Testis (tissue), 3 donors: Measurements from ENCODE around the gene TPPP2. TPM values are rescaled to one million over a fixed set of nuclear protein-coding genes. Genes with fewer than 3 reads are reported as not detected.

Experiments
- DNase-seq: peaks from one replicate; pipeline ENCODE4 v3.0.0-alpha.2; 2019
- H3K27ac ChIP-seq, 2 donors: fragments of 200-600 bp; sonication (generic); one replicate each; pipeline ENCODE4 v1.5.1; 2019
- H3K27me3 ChIP-seq: fragments of 200-600 bp; sonication (generic); one replicate; pipeline ENCODE4 v1.5.1; 2019
- H3K36me3 ChIP-seq: fragments of 200-600 bp; sonication (generic); one replicate; pipeline ENCODE4 v1.5.1; 2017; ENCODE audit warnings: low read depth; ENCODE audit errors: missing control alignments
- H3K4me1 ChIP-seq: fragments of 200-600 bp; sonication (generic); one replicate; pipeline ENCODE4 v1.5.1; 2019
- H3K4me3 ChIP-seq, 2 donors: fragments of 200-600 bp; sonication (generic); one replicate each; pipeline ENCODE4 v1.5.1; 2017 to 2019
- H3K9me3 ChIP-seq: fragments of 200-600 bp; sonication (generic); one replicate; pipeline ENCODE4 v1.5.1; 2017
- CTCF ChIP-seq, 3 experiments: fragments of 450-650 bp in 2 of 3; fragments of 200-600 bp in 1 of 3; sonication (generic) in 1 of 3; IDR thresholded peaks; one replicate each; pipeline ENCODE4 v1.5.1; 2016 to 2019; ENCODE audit warnings: antibody characterized with exemption in 3 of 3, mild to moderate bottlenecking in 2 of 3, moderate library complexity in 1 of 3
- POLR2A ChIP-seq: fragments of 450-650 bp; IDR thresholded peaks from one replicate; pipeline ENCODE4 v1.6.1; 2017; ENCODE audit warnings: antibody characterized with exemption, mild to moderate bottlenecking, moderate library complexity
- WGBS, 2 donors: methylation state at CpG; one replicate each; pipeline ENCODE4 v1.1.5; 2018; 5-methylcytosine and 5-hydroxymethylcytosine counted together
- intact Hi-C: fragments of 100-400 bp; cut with DNase I; formaldehyde crosslinking; loops from one replicate; pipeline ENCODE4 v1.15.1; 2023; ENCODE audit warnings: low total_unique reads
- polyA plus RNA-seq: library from polyadenylated mRNA; stranded (reverse); fragments of 350-450 nt; fragmentation: Illumina TruSeq; extraction: RNeasy Lipid Tissue Mini Kit (QIAGEN cat#74804); gene quantifications from one replicate; pipeline ENCODE4 v1.2.3, GENCODE V29; 2014; ENCODE audit warnings: low read depth, low replicate concordance; ENCODE audit not compliant: insufficient read depth
- total RNA-seq, 2 donors: library from RNA; depleted of rRNA; stranded (reverse); fragments of >200 nt; gene quantifications; one replicate each; pipeline ENCODE4 v1.2.3, GENCODE V29; 2016

Gene TPPP2
- total and polyA plus RNA-seq, 3 donors from 2014 or later = 94.3 to 490 (median 201) TPM

DNA sequence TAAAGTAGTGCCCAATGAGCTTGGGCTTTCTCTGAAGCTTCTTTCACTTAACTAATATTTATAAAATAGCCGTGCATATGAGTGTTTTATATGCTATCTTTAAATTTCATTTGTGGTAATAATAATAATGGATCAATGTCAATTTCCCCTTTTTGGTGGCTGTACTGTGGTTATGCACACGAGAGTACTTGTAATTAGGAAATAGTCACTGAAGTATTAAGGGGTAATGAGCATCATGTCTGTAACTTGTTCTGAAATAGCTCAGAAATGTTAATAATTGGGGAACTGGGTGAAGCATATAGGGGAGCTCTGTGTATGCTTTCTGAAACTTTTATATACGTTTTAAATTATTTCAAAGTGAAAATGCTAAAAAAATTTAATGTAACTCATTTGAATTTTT lies 20.6 kb downstream of the TPPP2 start:
- H3K4me3 ChIP-seq = no peak overlapping the region
- H3K4me1 ChIP-seq = peaks cover 13% of the 10 kb centered on the region
- no peak for DNase-seq
- no peaks in the 10 kb centered on the region for H3K9me3 ChIP-seq
- intact Hi-C loops = no loop called here
- TF ChIP-seq CTCF (IDR thresholded peaks at IDR 0.05) (no peak), POLR2A (no peak)
- 89% methylated on average over 3 of the region's 3 CpGs for WGBS, 2 donors
- no peak overlapping the region for H3K27ac ChIP-seq
- H3K27me3 ChIP-seq = no peaks in the 10 kb centered on the region
- H3K36me3 ChIP-seq = no peaks in the 10 kb centered on the region

DNA sequence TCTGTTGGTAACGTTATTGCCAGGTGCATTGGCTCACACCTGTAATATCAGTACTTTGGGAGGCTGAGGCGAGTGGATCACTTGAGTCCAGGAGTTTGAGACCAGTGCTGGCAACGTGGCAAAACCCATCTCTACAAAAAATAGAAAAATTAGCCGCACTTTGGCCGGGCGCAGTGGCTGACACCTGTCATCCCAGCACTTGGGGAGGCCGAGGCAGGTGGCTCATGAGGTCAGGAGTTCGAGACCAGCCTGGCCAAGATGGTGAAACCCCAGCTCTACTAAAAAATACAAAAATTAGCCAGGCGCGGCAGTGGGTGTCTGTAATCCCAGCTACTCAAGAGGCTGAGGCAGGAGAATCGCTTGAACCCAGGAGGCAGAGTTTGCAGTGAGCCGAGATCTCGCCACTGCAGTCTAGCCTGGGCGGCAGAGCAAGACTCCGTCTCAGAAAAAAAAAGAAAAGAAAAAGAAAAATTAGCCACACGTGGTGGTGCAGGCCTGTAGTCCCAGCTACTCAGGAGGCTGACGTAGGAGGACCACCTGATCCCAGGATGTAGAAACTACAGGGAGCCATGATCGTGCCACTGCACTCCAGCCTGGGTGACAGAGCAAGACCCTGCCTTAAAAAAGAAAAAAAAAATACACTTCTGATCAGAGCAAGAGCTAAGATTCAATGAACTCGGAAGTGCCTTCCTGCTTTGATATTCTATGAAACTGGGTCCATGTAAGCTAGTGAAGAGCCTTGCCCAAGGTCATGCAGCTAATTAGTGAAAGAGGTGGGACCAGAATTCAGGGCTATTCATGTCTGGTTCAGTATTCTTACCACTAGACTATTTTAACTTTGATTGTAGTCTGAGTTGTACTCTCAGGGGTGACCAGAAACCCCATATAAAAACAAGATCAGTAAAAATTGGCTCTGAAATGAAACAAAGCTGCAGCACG lies 23.4 kb downstream of the TPPP2 start:
- TF ChIP-seq POLR2A (no peak), CTCF (IDR thresholded peaks at IDR 0.05) (no peak)
- Histone ChIP-seq H3K27me3 (no peaks in the 10 kb centered on the region), H3K4me1 (peaks cover 10% of the 10 kb centered on the region), H3K4me3 (no peak overlapping the region), H3K27ac (no peak overlapping the region), H3K36me3 (no peaks in the 10 kb centered on the region), H3K9me3 (no peaks in the 10 kb centered on the region)
- no peak for DNase-seq
- intact Hi-C loops = no loop called here
- WGBS, 2 donors = 80 to 86% methylated on average over 15 to 20 of the region's 20 CpGs

- Histone ChIP-seq H3K27me3 (no peaks in the 10 kb centered on the region), H3K4me3 (no peak overlapping the region), H3K4me1 (peaks cover 2% of the 10 kb centered on the region), H3K27ac (no peak overlapping the region), H3K9me3 (no peaks in the 10 kb centered on the region), H3K36me3 (no peaks in the 10 kb centered on the region)
- intact Hi-C loops = no loop called here
- 60 to 62% methylated on average over 3 of the region's 3 CpGs for whole genome bisulfite sequencing, 2 donors
- TF ChIP-seq POLR2A (no peak), CTCF (IDR thresholded peaks at IDR 0.05) (no peak)
- no peak for DNase-seq
Measured at GRCh38 chr14:21054123-21054767, 24.2 kb downstream of the TPPP2 start.

DNA sequence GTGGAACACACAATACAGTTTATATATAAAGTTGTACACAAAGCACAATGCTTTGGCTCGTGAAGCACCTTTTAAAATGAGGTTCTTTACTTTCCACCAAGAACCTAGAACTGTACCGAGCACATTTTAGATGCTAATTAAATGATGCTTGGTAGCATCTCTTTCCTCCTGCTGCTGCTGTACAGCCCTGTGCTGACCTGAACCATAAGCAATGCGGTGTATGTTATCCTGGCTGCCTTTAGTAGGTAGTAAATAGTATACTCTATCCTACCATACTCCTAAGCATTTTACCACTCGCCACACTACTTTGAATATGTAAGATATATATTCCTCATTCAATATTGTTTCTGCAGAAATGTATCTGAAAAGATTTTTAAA lies 24.7 kb downstream of the TPPP2 start:
- no peaks in the 10 kb centered on the region for H3K4me1 ChIP-seq
- H3K4me3 ChIP-seq = no peak overlapping the region
- no peaks in the 10 kb centered on the region for H3K27me3 ChIP-seq
- WGBS, 2 donors = 94 to 96% methylated on average over 4 of the region's 4 CpGs
- no peaks in the 10 kb centered on the region for H3K9me3 ChIP-seq
- intact Hi-C loops = no loop called here
- H3K36me3 ChIP-seq = no peaks in the 10 kb centered on the region
- no peak overlapping the region for H3K27ac ChIP-seq
- TF ChIP-seq CTCF (IDR thresholded peaks at IDR 0.05) (no peak), POLR2A (no peak)
- DNase-seq = no peak
